GM19467 (cell line): ENCODE data around the gene GLI3.
A peak's percentile ranks its signal among the peaks of the same experiment; 100 is the strongest.

ENCODE experiments used
- ATAC-seq: cut with Tn5 transposase; IDR thresholded peaks from one replicate; pipeline ENCODE4 v1.9.1; 2021; ENCODE audit warnings: mild to moderate bottlenecking, moderate library complexity; ENCODE audit not compliant: unreplicated experiment

Gene GLI3

DNA sequence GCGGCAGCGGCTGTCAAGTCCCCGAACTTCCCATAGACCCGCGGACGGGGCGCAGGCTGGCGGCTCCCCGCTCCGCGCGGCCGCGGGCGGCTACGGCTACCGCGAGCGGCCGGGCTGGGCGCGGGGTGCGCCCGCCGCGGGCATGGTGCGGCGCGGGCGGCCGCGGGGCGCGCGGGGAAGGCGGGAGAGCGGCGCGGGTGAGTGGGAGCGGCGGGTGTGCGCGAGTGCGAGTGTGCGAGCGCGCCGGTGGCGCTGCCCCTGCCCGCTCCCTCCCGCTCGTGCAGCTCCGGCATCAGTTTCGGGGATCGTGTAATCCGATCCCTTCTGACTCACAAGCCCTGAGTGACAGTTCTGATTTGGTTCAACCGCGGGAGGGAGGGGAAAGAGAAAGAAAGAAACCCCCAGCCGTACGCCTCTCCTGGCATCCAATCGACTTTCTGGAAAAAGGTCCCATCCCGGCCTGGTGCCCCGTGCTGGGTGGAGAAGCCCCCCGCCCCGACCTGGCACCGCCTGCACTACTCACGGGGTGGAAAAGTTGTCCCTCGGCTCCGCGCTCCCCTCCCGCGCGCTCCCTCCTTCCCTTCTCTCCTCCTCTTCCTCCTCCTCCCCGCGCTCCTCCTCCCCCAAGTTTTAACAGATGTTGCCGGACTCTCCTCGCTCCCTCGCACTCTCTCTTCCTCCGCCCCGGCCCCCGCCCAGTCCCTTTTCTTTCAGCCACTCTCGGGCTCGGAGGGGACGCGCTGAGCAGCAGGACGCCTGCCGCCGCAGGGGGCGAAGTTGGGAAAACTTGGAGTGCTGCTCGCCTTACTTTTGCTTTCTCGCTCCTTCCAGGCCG, at the start of gene GLI3:
GLI3 (minus strand) TSS at position 234 of the 835 bp plus-strand sequence. CDS start 13,956 bp downstream, outside the sequence.
- ATAC-seq, result peak; percentile 61

DNA sequence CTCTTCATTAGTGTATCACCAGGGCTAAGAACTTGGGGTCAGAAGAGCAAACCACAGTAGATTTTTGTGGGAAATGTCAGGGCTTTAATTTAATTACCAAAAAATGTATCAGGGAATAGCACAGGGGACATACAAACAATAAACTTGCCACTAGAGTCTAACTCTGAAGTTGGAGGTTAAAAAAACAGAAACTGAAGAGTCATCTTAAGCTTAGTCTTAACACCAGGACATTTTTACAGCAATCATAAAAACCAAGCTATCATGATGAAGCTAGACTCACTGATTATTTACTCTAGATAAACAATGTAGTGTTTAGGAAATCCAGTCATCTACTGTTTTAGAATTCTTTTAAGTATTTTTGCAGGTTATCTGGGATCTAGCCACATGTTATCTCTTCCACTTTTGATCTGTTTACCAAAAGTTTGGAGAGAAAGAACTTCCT, 48.4 kb upstream of the GLI3 start:
- no peak for ATAC-seq

DNA sequence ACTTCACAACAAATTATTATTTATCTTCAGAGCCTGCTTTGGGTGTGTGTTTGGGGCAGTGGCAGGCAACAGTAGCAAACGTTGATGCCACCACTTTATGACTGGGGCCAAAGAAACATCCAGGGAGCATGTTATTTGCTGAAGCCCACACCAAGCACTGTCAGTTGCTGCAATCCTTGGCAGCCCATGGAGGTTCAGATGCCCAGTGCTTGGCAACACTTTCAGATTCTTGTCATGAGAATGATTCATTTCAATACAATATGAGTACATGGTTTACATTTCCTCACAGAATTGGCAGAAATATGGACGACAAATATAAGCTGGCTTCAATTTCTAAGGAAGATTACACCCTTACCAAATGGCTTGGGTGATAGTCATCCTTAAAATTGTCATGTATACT, 46.5 kb upstream of the GLI3 start:
- ATAC-seq, result no peak

DNA sequence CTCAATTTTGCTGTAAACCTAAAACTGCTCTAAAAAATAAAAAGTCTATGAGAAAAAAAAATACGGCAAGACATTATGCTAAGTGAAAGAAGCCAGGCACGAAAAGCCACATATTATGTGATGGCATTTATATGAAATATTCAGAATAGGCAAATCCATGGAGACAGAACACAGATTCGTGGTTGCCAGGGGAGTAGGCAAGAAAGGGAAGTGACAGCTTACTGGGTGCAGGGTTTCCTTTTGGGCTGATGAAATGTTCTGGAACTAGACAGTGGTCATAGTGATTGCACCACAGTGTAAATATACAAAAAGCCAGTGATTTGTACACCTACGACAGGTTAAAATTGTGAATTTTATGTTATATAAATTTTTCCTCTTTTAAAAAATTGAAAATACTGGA, 41.3 kb upstream of the GLI3 start:
- ATAC-seq, result no peak

DNA sequence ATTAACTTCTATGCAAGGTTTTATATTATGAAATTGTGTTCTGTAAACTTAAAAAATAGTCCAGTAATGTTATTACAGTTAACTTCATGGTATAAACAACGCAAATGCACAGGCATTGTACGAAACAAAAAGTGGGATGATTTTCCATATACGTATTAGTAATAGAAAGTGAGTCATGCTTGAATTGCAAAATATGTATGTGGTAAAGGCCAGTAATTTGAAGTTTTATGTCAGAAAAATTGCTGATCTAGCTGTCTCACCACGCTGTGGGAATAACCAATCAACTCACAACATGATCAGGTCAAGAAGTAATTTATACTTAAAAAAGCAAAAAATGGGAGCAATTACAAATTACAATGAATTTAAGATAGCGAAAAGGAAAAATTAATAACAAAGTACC, 37.0 kb upstream of the GLI3 start:
- ATAC-seq, result no peak

DNA sequence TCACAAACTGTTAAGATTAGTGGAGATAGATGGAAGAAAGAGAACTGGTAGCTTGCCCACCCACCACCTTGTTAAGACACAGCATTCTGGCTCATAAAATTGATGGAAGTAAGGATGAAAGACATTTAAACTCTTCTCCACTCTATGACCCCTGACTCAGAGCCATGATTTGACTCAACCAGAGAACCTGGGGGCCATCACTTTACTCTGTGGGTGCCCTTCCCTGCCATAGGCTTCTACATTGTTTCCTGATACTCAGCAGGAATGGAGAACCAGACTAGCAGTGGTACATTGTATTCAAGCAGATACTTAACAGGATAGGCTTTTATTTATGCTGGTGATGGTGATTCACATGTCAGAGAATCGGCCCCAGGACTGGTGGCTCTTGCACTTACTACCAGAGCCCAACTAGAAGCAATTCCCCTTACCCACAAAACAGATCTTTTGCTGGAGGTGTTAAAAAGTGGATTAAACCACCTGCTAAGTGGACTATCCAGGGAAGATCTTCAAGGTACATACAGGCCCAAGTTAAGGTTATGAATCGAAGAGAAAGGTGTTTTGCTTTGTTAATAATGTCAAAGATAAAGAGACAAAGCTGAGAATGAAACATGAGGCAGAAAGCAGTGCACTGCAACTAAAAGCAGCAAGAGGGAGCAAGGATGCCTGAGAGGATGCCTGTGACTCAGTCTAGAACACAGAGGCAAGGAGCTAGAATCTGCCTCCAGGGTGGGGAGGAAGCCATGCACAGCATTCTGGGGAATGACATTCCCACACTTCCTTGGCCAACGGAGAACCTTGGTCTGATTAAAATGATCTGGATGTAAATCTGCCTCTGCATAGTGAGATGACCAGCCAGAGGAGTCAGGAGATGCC, 36.0 kb upstream of the GLI3 start:
- no peak for ATAC-seq

DNA sequence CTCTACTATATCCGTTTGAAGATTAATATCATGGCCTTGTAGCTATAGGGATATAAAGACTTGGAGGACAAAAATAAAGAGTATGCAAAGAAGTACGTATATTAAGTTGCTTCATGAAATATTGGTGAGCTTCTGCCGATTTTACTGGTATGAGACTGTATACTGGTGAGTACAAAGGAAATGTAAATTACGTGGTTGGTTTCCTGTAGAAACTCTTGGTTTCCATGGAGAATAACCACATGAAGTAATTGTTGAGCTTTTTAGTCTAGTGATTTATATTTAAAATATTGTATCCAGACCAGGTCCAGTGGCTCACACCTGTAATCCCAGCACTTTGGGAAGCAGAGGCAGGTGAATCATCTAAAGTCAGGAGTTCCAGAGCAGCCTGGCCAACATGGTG, 32.2 kb upstream of the GLI3 start:
- no peak for ATAC-seq

DNA sequence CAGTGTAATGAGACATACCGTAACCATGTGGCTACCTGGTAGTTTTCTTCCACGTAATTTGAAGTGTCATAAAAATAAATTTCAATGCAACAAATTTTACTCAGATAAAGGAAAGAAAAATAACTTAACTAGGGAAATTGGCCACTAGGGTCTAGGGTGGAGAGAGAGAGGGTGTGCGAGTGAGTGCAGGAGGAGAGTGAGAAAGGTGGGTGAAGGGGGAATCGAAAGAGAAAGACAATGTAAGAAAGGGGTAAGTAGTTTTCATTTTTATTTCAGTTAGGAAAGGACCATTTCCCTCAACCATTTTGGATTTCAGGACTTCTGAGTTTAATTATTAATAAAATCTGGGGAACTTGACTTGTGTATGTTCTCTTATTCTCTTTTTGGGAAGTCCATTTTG, 27.7 kb upstream of the GLI3 start:
- no peak for ATAC-seq

DNA sequence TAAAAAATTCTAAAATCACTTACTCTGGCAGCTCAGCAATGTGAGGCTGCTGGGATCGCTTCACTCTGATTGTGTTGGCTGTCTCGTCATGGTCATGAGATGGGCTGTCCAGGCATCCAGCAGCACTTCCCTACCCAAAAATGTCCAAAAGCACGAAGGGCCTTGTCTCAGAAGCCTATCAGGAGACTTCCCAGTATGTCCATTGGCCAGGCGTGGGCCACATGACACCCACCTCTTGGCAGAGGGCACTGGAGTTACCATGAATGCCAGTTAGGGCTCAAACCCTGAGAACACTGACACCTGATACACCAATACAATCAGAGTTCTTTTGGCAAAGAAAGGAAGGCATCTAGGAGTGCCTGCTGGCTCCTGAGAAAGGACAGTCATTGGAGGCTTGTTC, 27.0 kb upstream of the GLI3 start:
- no peak for ATAC-seq

DNA sequence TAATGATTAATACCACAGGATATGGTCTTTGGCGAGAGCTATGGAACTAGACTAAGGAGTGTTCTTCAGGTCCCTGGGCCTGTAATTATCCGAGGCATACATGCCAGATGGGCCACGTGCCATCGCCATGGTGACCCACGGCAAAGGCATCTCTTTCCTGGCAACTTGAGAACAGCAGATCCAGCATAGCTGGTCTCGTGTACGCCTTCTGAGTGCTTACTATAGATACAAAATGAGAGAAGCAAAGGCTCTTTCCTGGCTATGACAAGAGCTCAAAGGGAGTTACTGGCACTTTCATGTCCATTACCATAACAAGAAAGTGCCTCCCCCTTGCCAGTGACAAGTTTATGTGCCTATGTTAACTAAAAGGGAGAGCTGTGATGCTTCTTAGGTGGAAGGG, 26.0 kb upstream of the GLI3 start:
- ATAC-seq, result no peak

DNA sequence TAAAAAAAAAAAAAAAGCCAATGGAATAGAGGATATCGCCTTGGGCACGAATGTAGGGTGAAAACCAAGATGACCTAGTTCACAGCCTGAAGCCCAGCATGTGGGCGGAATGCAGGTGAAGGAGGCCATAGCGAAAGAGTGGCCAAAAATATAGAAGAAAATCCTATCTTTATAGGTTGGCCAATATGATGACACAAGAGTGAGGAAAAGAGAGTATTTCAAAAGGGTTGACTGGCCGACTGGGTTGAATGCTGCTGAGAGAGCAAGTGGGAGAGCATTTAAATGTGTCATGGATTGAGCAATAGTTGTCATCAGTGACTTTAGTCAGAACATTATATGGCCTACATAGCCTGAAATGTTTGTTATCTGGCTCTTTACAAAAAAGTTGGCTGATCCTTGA, 17.2 kb upstream of the GLI3 start:
- ATAC-seq, result no peak

DNA sequence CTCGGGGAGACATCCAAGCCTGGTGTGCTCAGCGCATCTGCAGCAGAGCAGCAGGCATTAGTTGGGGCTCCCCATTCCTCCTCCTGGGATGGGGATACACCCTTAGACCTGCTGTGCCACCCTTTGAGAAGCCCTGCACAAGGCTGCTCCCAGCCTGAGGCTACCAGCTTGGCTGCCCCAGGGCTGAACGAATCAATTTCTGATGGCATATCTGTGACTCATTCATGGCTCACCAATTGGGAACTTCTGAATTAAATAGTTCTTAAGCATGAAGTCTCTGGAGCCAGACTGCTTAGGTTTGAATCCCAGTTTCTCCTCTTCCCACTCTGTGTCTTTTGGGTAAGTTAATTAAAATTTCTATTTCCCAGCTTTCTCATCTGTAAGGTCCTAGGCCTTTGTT, 16.3 kb upstream of the GLI3 start:
- ATAC-seq, result no peak

DNA sequence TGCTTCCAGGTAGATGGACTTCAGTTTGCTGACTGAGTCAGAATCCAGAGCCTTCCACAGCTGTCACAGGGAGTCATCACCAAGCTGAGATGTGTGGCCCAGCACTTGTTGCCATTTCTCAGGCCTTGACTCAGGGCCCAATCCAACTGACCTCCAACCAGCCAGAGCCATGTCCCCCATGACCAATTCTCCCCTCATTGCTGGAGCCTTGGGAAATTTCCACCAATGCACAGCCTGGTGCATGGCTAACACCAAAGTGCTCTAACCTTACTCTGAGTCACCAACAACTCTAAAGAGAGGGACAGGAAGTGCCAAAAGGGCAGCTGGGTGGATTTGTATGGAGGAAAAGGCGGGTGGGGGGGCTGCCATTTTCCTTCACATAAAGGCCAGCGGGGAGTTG, 13.4 kb upstream of the GLI3 start:
- no peak for ATAC-seq

DNA sequence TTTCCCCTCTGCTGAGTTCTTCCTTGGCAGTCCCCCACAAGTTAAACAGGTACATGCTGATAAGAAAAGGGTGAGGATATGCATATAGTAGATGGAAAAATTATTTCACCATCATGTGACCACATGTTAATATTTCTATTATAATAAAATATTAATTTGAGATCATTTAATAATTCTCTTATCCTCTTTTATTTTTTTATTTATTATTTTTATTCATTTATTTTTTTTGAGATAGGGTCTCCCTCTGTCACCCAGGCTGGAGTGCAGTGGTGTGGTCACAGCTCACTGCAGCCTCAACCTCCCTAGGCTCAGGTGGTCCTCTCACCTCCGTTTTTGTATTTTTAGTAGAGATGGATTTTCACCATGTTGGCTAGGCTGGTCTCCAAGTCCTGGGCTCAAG, 11.6 kb upstream of the GLI3 start:
- ATAC-seq, result no peak

DNA sequence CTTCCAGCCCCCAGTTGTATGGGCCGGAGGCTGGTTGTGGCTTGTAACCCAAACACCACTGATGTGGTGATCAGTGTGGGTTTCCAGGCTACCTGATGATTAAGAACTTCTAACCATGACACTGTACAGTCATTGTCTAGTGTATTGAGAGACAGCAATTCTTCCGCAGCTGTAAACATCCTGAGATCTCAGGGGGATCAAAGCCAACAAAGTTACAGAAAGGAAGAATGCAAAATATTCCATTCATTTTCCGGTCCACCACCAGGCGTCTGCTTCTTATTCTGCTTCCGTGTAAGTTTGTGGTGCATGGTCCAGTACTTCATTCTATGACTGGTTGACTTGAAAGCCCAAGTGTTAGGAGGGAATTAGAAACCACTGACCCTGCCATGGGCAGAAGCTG, 10.3 kb upstream of the GLI3 start:
- no peak for ATAC-seq

DNA sequence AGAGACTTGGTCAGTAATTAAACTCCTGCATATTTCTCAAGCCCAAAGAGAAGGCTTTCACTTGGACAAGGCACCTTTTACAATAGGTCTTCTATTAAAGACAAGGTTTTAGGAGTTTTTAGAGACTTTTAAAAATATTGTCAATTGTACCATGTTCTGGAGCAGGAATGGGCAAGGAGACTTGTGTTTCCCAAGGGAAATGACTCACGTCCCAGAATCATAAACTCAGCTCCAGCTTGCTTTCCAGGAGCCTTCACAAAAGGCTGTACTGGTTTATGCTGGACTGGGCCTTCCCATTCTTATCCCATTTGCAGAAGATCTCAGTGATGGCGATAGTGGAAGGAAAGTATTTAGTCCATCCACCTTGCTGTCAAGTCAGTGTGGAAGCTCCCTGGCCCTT, 7.8 kb upstream of the GLI3 start:
- no peak for ATAC-seq

DNA sequence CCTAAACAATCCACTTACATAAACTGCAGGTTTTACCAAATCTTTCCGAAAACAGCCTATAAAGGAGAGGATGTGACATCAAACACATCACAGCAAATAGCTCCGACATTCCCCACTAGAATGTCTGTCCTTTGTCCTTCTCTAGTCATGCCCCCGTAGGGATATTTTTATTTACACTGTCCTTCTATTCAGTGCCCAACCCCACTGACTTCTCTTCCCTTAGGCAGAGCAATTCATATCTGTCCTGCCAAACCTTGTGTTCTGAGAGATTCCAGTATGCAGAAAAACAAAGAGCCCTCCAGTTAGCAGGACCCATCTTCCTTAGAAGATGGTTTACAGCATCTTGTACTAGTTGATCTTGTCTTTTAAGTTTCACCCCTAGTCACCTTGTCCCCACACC, 5.4 kb upstream of the GLI3 start:
- no peak for ATAC-seq

DNA sequence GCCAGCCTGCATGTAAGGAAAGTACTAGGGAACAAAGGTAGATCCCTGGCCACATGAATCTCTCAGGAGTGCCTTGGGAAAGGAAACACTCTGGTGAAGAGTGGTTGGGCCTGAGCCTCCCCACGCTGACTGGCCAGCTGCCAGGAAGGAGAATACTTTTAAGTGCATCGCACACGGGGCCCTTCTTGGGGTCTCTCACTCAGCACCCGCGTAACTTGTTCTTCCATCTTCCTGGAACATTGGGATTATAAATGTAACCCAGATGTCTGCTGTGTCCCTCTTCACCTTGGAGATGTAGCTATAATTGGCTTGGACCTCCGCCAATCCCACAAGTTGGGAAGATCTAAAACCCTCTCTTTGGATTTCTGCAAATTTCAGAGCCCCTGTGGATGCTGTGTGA, 4.4 kb upstream of the GLI3 start:
- no peak for ATAC-seq

DNA sequence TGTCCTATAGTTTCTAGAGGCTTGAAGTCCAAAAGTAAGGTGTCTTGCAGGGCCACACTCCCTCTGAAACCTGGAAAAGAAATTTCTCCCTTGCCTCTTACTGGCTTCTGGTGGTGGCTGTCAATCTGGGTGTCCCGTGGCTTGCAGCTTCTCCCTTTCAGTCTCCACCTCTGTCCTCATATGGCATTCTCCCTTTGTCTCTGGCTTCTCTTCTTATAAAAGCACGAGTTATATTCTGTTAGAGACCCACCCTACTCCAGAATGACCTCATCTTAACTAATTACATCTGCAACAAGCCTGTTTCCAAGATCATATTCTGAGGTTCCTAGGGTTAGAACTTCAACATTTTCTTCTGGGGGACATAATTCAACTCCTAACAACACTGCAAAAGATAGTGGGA, 3.4 kb upstream of the GLI3 start:
- ATAC-seq, result no peak

DNA sequence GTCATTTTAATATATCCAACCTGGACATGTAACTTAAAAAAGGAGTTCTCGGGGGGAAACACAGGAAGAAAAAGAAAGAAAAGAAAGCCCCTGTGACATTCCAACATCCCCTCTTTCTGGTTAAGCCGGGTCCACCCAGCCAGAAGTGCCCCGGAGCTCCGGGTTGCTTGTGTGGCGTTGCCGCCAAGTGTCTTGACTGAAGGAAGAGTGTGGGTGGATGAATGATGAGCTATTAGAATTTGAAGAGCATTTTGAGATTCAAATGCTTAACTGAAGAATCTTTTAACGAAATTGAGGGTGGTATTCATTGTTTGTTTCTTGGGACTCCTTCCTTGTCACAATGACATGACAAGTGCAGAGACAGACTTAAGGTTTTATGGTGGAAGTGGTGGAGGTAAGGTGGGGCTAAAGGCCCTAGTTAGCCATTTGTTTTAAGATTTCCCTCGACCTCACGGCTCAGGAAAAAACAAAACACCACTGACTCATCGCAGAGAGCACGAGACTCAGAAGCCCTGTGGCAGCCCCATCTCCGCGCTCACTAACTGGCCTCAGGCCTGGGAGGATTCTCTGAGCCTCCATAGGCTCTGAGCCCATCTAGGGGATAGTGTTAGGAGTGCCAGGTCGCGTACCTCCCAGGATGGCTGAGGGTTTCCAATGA, 1.8 kb upstream of the GLI3 start:
- no peak for ATAC-seq

DNA sequence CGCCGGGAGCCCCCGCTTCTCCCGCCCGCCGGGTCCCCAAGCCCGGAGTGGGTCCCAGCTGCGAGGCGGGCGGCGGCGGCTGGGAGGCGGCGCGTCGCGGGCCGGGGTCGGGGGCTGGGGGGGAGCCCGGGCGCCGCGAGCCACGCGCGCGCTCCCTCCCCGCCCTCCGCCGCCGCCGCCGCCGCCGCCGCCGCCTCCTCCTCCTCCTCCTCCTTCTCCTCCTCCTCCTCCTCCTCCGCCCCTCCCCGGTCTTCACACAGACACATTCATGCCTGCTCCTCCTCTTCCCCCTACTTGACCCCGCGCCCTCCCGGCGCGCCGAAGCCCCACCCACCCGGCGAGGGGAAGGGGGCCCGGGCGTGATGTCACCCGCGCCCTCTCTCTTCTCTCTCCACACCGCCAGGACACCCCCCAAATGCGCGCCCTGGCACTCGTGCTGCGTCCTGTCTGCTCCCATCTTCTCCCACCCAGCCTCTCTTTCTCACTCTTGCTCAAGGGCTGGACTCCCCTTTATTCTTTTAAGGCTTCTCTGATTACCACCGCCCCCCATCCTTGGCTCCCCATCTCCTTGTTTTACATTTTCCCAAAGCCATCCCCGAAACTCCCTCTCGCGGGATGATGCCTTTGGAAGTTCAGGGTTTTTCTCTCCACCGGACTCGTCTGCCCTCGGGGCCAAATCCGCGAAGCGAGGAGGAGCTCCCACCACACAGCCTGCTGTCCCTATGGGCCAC, 967 bp upstream of the GLI3 start:
- ATAC-seq, result no peak
